ENCODE data around the gene CYP46A1.

Gene CYP46A1

DNA sequence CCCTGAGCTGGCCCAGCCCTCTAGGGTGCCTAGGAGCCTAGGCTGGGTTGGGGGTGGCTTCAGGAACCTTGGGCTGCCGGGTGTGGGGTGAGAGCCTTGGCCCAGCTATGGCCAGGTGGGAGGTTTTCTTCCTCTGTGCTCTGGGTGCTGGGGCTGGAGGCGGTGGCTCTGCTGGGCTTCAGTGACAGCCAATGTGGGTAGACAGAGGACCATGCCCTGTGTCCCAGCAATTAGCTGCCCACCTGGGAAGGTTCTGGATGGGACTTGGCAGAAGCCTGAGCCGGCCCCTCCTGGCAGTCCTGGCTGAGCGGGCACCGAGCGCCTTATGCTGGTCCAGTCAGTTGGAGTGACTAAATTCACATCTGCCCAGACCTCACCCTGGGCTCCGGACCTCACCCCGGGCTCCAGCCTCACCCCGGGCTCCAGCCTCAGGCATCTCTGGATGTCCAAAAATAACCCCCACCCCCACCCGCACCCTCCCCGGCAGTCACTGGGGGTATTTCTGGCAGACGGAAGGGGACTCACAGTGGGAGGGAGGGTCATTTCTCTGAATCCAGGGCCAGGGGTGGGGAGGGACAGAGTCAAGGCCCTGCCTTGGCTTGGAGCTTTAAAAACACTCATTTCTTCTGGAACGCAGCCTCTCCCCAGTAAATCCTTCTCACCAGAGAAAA lies 46.9 kb downstream of the CYP46A1 start:
- no peak for DNase-seq (ENCODE audit: low spot score)

DNA sequence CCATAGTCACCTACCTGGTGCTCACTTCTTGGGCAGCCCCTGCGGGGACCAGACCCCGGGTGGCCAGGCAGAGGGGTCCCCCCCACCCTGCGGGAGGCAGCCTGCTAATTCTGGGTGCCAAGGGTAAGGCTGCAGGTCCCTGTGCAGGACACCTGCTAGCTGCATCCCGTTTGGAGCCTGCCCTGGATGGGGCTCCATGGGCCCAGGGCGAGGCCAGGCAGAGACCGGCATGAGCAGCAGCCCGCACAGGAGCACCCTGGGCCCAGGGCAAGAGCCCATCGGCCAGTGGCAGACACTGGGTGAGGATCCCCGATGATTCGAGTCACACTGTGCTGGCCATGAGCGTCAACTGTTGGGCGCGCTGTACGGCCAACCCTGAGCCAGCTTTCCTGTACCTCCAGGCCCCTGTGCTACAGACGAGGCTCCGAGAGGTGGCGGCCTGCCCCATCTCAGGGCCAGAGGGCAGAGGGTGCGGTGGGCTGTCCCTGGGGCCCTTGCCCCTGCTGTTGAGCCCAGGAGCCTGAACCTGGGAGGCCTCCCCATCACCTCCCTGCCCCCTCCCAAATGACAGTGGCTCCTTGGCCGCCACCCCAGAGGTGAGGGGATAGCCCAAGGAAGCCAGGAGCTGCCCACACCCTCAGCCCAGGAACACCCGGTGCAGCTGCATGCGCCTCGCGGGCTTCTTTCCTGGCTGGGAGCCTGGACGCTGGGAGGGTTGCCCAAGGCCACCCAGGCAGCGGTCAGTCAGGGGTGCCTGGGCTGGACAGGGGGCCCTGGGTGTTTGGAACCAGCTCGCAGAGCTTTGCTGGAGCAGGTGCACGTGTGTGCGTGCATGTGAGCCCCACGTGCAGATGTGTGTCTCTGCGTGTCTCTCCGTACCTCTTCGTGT lies 47.7 kb downstream of the CYP46A1 start:
- no peak for DNase-seq (ENCODE audit: low spot score)

DNA sequence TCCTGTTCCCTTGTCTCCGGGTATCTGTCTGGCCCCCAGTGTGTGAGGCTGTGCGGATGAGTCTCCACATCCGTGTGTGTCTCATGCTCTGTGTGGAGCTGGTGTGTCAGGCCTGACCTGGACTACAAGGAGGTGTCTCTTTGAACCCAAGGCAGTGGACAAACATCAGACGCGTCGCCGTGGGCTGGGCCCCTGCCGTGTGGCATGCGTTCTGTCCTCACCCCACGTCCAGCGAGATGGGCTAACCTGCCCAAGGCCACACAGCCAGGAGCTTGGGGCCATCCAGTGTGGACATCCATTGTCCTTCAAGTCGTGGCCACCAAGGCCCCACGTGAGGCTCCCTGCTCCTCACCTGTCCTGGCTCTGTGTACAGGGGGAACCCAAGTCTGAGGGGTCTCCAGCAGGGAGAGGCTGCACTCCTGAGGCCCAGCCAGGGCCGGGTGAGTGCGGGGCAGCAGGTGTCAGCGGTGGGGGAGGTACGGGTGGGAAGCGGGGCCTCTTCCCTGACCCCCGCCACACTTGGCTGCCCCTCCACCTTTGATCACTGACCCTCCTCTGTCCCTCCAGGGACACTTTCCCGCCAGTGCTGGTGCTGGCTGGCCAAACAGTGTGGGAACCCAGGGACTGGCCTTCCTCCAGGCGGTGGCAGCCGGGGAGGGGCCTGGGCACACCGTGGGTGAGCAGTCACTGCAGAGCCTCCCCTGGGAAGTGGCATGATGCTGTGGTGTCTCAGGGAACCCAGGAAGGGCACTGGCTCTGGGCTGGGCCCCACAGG lies 48.5 kb downstream of the CYP46A1 start:
- DNase-seq (ENCODE audit: low spot score) = no peak

DNA sequence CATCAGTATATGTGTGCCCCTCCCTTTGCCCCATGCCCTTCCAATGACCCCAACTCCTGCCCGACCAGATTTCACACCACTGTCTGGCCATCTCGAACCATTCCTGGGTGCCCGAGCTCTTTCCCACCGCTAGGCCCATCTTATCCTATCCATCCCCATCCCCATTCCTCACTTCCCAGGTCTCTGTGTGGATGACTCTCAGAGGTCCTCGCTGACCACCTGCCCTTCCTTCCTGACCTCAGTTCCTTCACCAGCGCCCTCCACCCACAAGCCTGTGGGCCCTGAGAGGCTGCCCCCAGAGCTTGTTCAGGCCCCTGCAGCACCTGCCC lies 49.1 kb downstream of the CYP46A1 start:
- DNase-seq (ENCODE audit: low spot score) = no peak

- DNase-seq (ENCODE audit: low spot score) = no peak
These were observed 49.7 kb downstream of the CYP46A1 start for GRCh38 chr14:99733540-99734405.

GRCh38 chr14:99734406-99735051 lies 50.4 kb downstream of the CYP46A1 start:
- DNase-seq (ENCODE audit: low spot score) = no peak

- no peak for DNase-seq (ENCODE audit: low spot score)
These were observed 51.4 kb downstream of the CYP46A1 start for GRCh38 chr14:99735189-99736135.

DNA sequence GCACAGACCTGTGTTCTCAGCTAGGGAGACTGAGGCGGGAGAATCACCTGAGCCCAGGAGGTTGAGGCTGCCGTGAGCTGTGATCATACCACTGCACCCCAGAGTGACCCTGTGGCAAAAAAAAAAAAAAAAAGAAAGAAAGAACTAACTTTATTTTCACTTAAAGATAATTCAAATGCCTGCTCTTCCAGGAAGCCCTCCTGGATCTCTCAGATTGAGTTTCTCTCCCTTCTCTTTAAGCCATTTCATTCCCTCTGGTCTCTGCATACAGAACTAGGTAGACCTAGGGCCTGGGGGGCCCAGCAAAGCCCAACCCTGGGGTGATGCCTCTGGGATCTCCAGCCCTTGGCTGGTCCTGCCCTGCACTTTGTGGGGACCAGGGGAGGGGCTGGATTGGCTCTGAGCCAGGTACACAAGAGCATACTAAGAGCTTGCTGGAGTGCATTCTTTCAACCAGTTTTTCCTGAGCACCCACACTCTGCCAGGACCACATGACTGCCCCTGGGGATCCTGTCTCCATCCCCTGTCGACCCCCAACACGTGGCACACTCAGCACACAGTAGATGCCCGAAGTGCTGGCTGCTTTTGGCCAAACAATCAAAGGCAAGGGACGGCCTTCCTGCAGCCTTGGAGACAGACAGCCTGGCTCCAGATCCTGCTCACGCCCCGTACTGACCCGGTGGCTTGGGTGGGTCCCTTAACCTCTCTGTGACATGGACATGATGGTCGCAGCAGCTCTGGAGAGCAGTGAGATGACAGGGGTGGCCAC lies 52.7 kb downstream of the CYP46A1 start:
- DNase-seq (ENCODE audit: low spot score) = no peak

DNA sequence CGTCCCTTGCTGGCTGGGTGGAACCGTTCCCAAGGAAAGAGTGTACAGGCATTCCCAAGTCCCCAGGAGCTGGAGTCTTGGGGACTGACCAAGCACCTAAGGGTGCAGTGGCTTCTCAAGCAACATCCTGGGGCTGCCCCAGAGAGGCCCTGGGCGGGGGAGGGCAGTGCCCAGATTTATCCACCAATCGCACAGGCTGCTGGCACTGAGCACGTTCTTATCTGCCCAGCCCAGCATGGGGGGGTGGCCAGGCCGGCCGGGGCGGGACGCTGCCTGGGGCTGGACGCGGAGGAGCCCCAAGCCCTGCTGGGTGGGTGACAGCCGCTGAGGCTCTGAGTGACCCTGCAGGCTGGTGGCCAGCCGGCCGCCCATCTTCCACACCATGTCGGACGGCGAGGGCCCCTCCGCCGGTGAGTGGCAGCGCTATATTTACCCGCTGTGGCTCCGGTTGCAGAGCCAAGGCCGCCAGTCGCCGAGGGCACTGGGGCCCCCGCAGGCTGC lies 53.4 kb downstream of the CYP46A1 start:
- DNase-seq (ENCODE audit: low spot score) = no peak

DNA sequence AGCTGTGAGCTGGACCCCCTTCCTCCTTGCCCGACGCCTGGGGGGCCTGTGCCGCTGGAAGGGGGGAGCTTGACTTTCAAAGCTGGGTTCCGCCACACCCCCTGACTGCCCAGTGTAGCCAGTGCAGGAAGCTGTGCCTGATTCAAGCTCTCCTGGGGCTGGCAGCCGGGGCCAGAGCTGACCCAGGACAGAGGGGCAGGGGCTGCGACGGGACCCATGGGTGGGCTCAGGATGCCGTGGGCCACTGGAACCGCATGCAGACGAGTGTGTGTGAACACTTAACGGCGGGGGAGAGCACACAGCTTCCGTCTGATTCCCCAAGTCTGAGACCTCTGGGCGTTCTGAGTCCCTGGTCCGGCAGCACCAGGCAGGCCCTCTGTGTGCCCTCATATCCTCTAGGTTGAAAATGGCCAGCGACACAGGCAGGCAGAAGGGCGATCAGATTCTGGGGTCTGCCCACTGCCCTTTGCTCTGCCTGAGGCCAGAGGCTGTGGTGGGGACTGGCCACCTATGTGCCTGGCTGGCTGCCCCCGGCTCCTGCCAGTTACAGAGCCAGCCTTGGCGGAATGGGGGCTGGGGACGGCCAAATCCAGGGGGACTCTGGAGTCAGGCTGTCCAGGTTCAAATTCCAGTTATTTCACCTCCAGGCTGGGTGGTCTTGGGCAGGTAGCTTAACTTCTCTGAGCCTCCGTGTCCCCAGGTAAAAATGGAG lies 54.0 kb downstream of the CYP46A1 start:
- no peak for DNase-seq (ENCODE audit: low spot score)

GRCh38 chr14:99740411-99740810 lies 56.3 kb downstream of the CYP46A1 start:
- DNase-seq (ENCODE audit: low spot score) = no peak

DNA sequence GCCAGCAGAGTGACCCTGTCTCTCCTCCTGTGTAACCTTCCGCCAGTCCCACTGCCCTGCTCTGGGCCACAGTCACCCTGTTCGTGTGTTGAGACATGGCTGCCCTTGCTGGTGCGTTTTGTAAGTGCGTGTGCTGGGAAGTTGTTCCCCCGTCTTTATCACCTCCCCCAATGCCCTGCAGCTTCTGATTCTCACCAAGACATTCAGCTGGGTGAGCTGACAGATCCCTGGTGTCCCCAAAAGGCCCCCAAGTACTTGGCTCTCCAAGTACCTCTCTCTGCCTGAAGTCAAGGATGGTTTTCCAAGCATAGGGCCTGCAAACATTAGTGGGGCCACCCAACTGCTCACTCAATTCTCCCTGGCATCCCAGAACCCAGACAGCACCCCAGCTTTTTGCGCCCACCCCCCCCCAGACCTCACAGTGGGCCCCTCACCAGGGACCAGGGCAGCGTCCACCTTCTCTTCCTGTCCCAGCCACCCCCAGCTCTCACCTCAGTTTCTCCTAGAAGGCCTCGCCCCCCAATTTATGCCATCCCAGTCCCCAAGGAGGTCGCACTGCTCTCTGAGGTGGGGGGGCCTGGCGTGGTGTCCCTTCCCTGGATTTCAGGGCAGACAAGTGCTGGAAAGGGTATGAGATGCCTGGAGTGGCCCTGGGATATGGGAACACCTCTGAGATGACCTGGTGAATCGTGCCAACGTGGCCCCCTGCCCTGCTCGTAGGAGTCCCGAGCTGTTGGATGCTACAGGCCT lies 57.3 kb downstream of the CYP46A1 start:
- DNase-seq (ENCODE audit: low spot score) = no peak

GRCh38 chr14:99742074-99742473 lies 58.0 kb downstream of the CYP46A1 start:
- DNase-seq (ENCODE audit: low spot score) = no peak

DNA sequence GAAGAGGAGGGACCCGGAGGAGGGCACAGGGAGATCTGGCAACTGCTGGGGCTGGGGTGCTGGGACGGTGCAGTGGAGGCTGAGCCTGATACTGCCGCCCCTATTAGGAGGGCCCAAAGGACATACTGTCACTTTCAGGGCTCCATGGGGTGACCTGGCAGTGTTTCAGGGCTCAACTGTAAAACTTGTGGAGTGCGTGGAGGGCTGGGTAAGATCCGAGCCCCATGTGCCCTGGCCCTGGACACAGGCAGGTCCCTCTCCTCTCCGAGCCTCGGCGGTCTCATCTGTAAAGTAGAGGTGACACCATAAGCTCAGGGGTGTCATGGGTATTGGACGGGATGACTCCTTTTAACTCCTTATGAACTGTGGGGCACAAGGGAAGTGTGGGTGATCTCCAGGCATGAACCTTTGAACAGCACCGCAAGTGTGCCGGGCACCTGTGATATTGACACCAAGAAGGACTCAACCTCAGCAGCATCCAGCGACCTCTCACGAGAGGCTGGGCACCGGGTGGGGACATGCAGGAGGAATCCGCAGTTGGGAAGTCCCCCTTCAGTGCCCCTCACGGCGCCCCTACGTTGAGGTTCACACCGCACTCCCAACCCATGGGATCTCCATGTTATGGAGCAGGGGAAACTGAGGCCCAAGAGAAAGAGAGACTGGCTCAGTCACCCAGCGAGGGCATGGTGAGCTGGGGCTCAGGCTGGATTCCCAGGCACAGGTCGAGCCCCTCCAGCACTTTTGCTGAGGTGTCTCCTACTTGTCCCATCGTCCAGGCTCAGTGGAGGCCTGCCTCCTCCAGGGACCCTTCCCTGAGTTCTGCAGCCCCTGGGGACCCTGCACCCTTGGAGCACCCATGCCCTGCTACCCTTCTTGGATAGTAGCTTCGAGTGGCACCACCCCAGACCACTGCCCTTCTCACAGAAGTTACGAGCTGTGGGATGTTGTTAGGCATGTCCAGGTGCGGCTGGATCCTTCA lies 58.7 kb downstream of the CYP46A1 start:
- DNase-seq (ENCODE audit: low spot score) = no peak

DNA sequence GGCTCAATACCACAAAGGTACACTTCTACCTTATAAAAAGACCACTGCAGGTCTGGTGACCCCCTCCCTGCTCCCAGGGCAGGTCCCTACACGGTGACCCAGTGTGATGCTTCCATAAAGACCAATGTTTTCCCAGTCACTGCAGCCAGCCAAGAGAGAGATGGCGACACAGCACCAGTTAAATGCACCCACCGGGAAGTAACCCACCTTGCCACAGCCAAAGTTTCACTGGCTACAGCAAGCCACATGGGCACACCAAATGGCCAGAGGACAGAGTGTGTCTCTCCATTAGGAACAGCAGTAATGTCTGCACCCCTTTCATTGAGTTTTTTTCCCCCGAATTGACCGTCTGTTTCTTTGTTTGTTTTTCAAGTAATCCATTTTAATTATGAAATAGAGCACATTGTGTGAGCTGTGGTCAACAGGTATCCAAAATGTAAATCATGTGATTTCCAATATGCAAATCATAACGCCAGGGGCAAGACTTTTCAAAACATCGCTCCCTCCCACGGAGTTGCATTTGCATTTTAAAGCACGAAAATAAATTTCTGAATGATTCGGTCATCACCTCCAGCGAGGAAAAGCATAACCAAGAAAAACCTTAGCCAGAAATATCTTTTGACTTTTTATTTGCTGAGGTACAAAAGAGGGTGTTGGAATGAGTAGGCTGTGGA lies 60.2 kb downstream of the CYP46A1 start:
- DNase-seq (ENCODE audit: low spot score) = no peak

GRCh38 chr14:99744873-99745224 lies 60.8 kb downstream of the CYP46A1 start:
- no peak for DNase-seq (ENCODE audit: low spot score)
